K562 (cell line): ENCODE results near the gene SBK3. TPM values are rescaled to one million over a fixed set of nuclear protein-coding genes. Genes with fewer than 3 reads are reported as not detected.

ENCODE experiments used
- BCOR ChIP-seq: fragments of 450-650 bp; IDR thresholded peaks from 2 replicates; pipeline ENCODE4 v1.6.1; 2016
- BHLHE40 ChIP-seq: IDR thresholded peaks from 2 replicates; pipeline ENCODE4 v1.6.1; 2011; ENCODE audit warnings: low read length, improper control_type of control experiment
- CREB3L1 ChIP-seq: fragments of 450-650 bp; IDR thresholded peaks from 2 replicates; pipeline ENCODE4 v1.6.1; 2014; ENCODE audit warnings: low read depth, mild to moderate bottlenecking, moderate library complexity, borderline replicate concordance
- ELK1 ChIP-seq: sonication (generic); formaldehyde crosslinking; IDR thresholded peaks from 2 replicates; pipeline ENCODE4 v1.8.1; 2022; ENCODE audit warnings: missing genetic modification reagents
- GATAD2B ChIP-seq: fragments of 450-650 bp; IDR thresholded peaks from 2 replicates; pipeline ENCODE4 v1.6.1; 2017; ENCODE audit warnings: mild to moderate bottlenecking, borderline replicate concordance
- HBP1 ChIP-seq: fragments of 450-650 bp; formaldehyde crosslinking; IDR thresholded peaks from 2 replicates; pipeline ENCODE4 v1.4.0; 2022; ENCODE audit warnings: missing genetic modification characterization
- HDAC3 ChIP-seq: fragments of 450-650 bp; IDR thresholded peaks from 2 replicates; pipeline ENCODE4 v1.6.1; 2018; ENCODE audit warnings: borderline replicate concordance, mild to moderate bottlenecking, moderate library complexity; ENCODE audit not compliant: partially characterized antibody
- MBD2 ChIP-seq: sonication (generic); IDR thresholded peaks from 2 replicates; pipeline ENCODE4 v1.6.1; 2016; ENCODE audit warnings: low read depth, borderline replicate concordance
- POLR2AphosphoS5 ChIP-seq: IDR thresholded peaks from 2 replicates; pipeline ENCODE4 v1.6.1; 2011; ENCODE audit warnings: mild to moderate bottlenecking, low read depth, low read length, moderate library complexity; ENCODE audit not compliant: control insufficient read depth, insufficient read depth
- STAT5B ChIP-seq: fragments of 250-450 bp; sonication (Bioruptor Pico); IDR thresholded peaks from 2 replicates; pipeline ENCODE4 v1.8.0; 2021; ENCODE audit warnings: mild to moderate bottlenecking, inconsistent platforms
- TOE1 ChIP-seq, 2 experiments: fragments of 450-650 bp in 1 of 2; sonication (generic) in 1 of 2; formaldehyde crosslinking in 1 of 2; IDR thresholded peaks; 2 replicates each; pipeline versions ENCODE4 v1.7.1 to v1.8.0; 2016 to 2022; ENCODE audit warnings: borderline replicate concordance in 2 of 2, mild to moderate bottlenecking in 2 of 2, antibody characterized with exemption in 1 of 2, inconsistent platforms in 1 of 2, low read depth in 1 of 2, missing genetic modification reagents in 1 of 2, moderate library complexity in 1 of 2
- VEZF1 ChIP-seq: fragments of 200-800 bp; sonication (Bioruptor generic); IDR thresholded peaks from 2 replicates; pipeline ENCODE4 v1.6.1; 2017; ENCODE audit warnings: missing genetic modification characterization, missing compliant biosample characterization
- ZBTB33 ChIP-seq: sonication (generic); formaldehyde crosslinking; IDR thresholded peaks from 2 replicates; pipeline ENCODE4 v1.8.1; 2023; ENCODE audit warnings: mild to moderate bottlenecking, missing genetic modification reagents
- ZC3H11A ChIP-seq: IDR thresholded peaks from 2 replicates; pipeline ENCODE4 v1.6.1; 2012; ENCODE audit warnings: low read depth, low read length, improper control_type of control experiment
- ZKSCAN3 ChIP-seq: fragments of 250-450 bp; sonication (Bioruptor Pico); IDR thresholded peaks from 2 replicates; pipeline ENCODE4 v1.4.0; 2020
- ZNF23 ChIP-seq: fragments of 250-450 bp; sonication (Bioruptor Pico); IDR thresholded peaks from 2 replicates; pipeline ENCODE4 v1.4.0; 2020; ENCODE audit warnings: mild to moderate bottlenecking
- ZNF280A ChIP-seq: fragments of 450-650 bp; IDR thresholded peaks from 2 replicates; pipeline ENCODE4 v1.6.1; 2018; ENCODE audit warnings: mild to moderate bottlenecking, low read depth; ENCODE audit not compliant: partially characterized antibody
- polyA plus RNA-seq, 8 experiments: library from polyadenylated mRNA; depleted of rRNA in 4 of 8; stranded (reverse) in 5 of 8; unstranded in 3 of 8; fragments of >200 nt; fragmentation: Nextera tagmentation in 2 of 8; fragmentation: Illumina TruSeq in 1 of 8; extraction: Ambion mirVana in 2 of 8; extraction: Trizol in 1 of 8; gene quantifications; 2 replicates each; pipeline versions ENCODE4 v1.2.1 to v1.2.3, GENCODE V29; 2011 to 2014; ENCODE audit warnings: inconsistent platforms in 1 of 8, missing spikeins in 1 of 8
- total RNA-seq, 7 experiments: library from RNA; depleted of rRNA in 6 of 7; stranded (reverse); fragments of >200 nt in 6 of 7; fragmentation: Illumina TruSeq in 2 of 7; extraction: Trizol in 2 of 7; gene quantifications; 2 replicates each; pipeline versions ENCODE4 v1.2.1 to v1.2.3, GENCODE V29; 2011 to 2021; ENCODE audit warnings: low replicate concordance in 1 of 7

Gene SBK3
- total and polyA plus RNA-seq, 9 of the 15 experiments (the other 6 are each of a cell fraction or from before 2014, with no cell fraction given), result 0.11 to 0.43 (median 0.13) TPM; not detected in 6

GRCh38 chr19:55503502-55504251 is 41.7 kb downstream of the SBK3 start (continued):
- TF ChIP-seq TOE1 (IDR thresholded peaks at IDR 0.05; ENCODE audit: borderline replicate concordance) (peak; percentile 69; the same call in 1 of the 2 replicates), TOE1 (CRISPR knock-in tag; IDR thresholded peaks at IDR 0.05; ENCODE audit: borderline replicate concordance, low read depth) (peak; percentile 79; the same call in 1 of the 2 replicates), ZBTB33 (CRISPR knock-in tag) (peak; percentile 99), ZNF23 (no peak), ZKSCAN3 (CRISPR knock-in tag) (no peak), VEZF1 (CRISPR knock-in tag) (peak; percentile 70), STAT5B (CRISPR knock-in tag) (no peak), GATAD2B (no peak), HDAC3 (no peak), ELK1 (CRISPR knock-in tag) (peak; percentile 89; the same call in 1 of the 2 replicates), MBD2 (peak; percentile 42; the same call in 1 of the 2 replicates), BHLHE40 (peak; percentile 92), CREB3L1 (peak; percentile 88), HBP1 (CRISPR knock-in tag) (no peak), POLR2AphosphoS5 (no peak), ZC3H11A (no peak), ZNF280A (no peak), BCOR (no peak)
